K562 (cell line): Measurements from ENCODE around the gene ZNF488. TPM values are rescaled to one million over a fixed set of nuclear protein-coding genes. Genes with fewer than 3 reads are reported as not detected.

ENCODE experiments used
- AFF1 ChIP-seq, 2 experiments: fragments of 450-650 bp; IDR thresholded peaks; 2 replicates each; pipeline ENCODE4 v1.6.1; 2018; ENCODE audit warnings: mild to moderate bottlenecking in 2 of 2, low read depth in 1 of 2; ENCODE audit not compliant: partially characterized antibody in 2 of 2
- ILK ChIP-seq: fragments of 450-650 bp; IDR thresholded peaks from 2 replicates; pipeline ENCODE4 v1.6.1; 2016; ENCODE audit warnings: missing genetic modification characterization, low read depth, mild to moderate bottlenecking, missing compliant biosample characterization, moderate library complexity, borderline replicate concordance
- LEF1 ChIP-seq: fragments of 450-650 bp; IDR thresholded peaks from 2 replicates; pipeline ENCODE4 v1.6.1; 2016; ENCODE audit warnings: mild to moderate bottlenecking
- NKRF ChIP-seq: fragments of 450-650 bp; IDR thresholded peaks from 2 replicates; pipeline ENCODE4 v1.6.1; 2016; ENCODE audit warnings: borderline replicate concordance
- NR2C1 ChIP-seq, 2 experiments: fragments of 450-650 bp; IDR thresholded peaks; 2 replicates each; pipeline ENCODE4 v1.6.1; 2017; ENCODE audit warnings: mild to moderate bottlenecking in 2 of 2, antibody characterized with exemption in 1 of 2, inconsistent platforms in 1 of 2, missing compliant biosample characterization in 1 of 2, missing genetic modification characterization in 1 of 2
- REST ChIP-seq, 2 experiments: fragments of 450-650 bp; formaldehyde crosslinking in 1 of 2; IDR thresholded peaks; 2 replicates each; pipeline versions ENCODE4 v1.4.0 to v1.6.1; 2014 to 2020; ENCODE audit warnings: mild to moderate bottlenecking in 2 of 2, borderline replicate concordance in 1 of 2, low read depth in 1 of 2
- SAFB ChIP-seq: fragments of 200-400 bp; formaldehyde crosslinking; IDR thresholded peaks from 2 replicates; pipeline ENCODE4 v1.6.1; 2017; ENCODE audit warnings: low read depth, low read length, borderline replicate concordance
- SMAD4 ChIP-seq: fragments of 250-450 bp; sonication (Bioruptor Pico); conservative IDR thresholded peaks from 2 replicates; pipeline ENCODE4 v1.8.0; 2021; ENCODE audit warnings: inconsistent platforms, mild to moderate bottlenecking, moderate library complexity
- SOX6 ChIP-seq: fragments of 450-650 bp; IDR thresholded peaks from 2 replicates; pipeline ENCODE4 v1.6.1; 2014; ENCODE audit warnings: mild to moderate bottlenecking
- SUPT5H ChIP-seq: fragments of 450-650 bp; IDR thresholded peaks from 2 replicates; pipeline ENCODE4 v1.6.1; 2016
- TBP ChIP-seq: optimal IDR thresholded peaks from 2 replicates; pipeline ENCODE3; 2011; ENCODE audit warnings: low read depth, low read length, improper control_type of control experiment
- ZNF347 ChIP-seq: fragments of 450-650 bp; formaldehyde crosslinking; IDR thresholded peaks from 2 replicates; pipeline ENCODE4 v1.4.0; 2020; ENCODE audit warnings: low read depth, mild to moderate bottlenecking, moderate library complexity
- polyA plus RNA-seq, 8 experiments: library from polyadenylated mRNA; depleted of rRNA in 4 of 8; stranded (reverse) in 5 of 8; unstranded in 3 of 8; fragments of >200 nt; fragmentation: Nextera tagmentation in 2 of 8; fragmentation: Illumina TruSeq in 1 of 8; extraction: Ambion mirVana in 2 of 8; extraction: Trizol in 1 of 8; gene quantifications; 2 replicates each; pipeline versions ENCODE4 v1.2.1 to v1.2.3, GENCODE V29; 2011 to 2014; ENCODE audit warnings: inconsistent platforms in 1 of 8, missing spikeins in 1 of 8
- total RNA-seq, 7 experiments: library from RNA; depleted of rRNA in 6 of 7; stranded (reverse); fragments of >200 nt in 6 of 7; fragmentation: Illumina TruSeq in 2 of 7; extraction: Trizol in 2 of 7; gene quantifications; 2 replicates each; pipeline versions ENCODE4 v1.2.1 to v1.2.3, GENCODE V29; 2011 to 2021; ENCODE audit warnings: low replicate concordance in 1 of 7

The ZNF488 gene
- total and polyA plus RNA-seq, 9 of the 15 experiments (the other 6 are each of a cell fraction or from before 2014, with no cell fraction given), result 0.03 to 0.09 (median 0.05) TPM; not detected in 3

GRCh38 chr10:47322300-47323061 is 61.6 kb downstream of the ZNF488 start, which contains the start of gene GDF2 (continued):
- TF ChIP-seq AFF1 (IDR thresholded peaks at IDR 0.05; ENCODE audit: low read depth in 1 of 2, partially characterized antibody in 2 of 2) (no peak), NKRF (no peak), SOX6 (peak; percentile 83), NR2C1 (IDR thresholded peaks at IDR 0.05) (no peak), NR2C1 (tag; IDR thresholded peaks at IDR 0.05) (no peak), ZNF347 (no peak), SUPT5H (no peak), TBP (no peak), REST (IDR thresholded peaks at IDR 0.05; ENCODE audit: borderline replicate concordance) (no peak), REST (CRISPR knock-in tag; IDR thresholded peaks at IDR 0.05; ENCODE audit: low read depth) (no peak), SMAD4 (peak; percentile 63; the same call in 1 of the 2 replicates), SAFB (no peak), LEF1 (0 out of 2 replicates have a peak, but pooled peaks have one; percentile 44), ILK (tag) (no peak)
